HG03135 (cell line): ENCODE results near the gene ST13.
"Not testable (repeated sequence)": the region's sequence is repeated elsewhere in the genome, so short reads cannot be mapped to it uniquely, and the experiment has no call there.

Experiments
- ATAC-seq: cut with Tn5 transposase; IDR thresholded peaks from one replicate; pipeline ENCODE4 v1.9.1; 2021; ENCODE audit warnings: mild to moderate bottlenecking, moderate library complexity; ENCODE audit not compliant: unreplicated experiment

The ST13 gene

DNA sequence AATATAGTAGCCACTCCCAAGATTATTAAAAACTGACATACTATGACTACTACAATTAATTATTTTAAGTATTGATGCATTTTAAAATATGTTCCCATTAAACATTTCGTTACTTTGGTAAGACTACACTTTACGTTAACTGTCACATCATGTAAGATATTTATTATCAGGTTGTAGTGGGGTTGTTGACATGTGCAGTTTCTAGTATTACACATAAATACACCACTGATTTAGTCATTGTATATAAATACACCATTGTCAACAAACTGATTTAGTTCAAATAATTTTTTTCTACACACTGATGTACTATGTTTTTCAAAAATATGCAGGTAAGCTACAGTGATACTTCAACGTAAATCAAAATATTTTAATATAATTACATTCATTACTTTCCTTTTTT is 11.5 kb downstream of the ST13 start:
- ATAC-seq: no peak

DNA sequence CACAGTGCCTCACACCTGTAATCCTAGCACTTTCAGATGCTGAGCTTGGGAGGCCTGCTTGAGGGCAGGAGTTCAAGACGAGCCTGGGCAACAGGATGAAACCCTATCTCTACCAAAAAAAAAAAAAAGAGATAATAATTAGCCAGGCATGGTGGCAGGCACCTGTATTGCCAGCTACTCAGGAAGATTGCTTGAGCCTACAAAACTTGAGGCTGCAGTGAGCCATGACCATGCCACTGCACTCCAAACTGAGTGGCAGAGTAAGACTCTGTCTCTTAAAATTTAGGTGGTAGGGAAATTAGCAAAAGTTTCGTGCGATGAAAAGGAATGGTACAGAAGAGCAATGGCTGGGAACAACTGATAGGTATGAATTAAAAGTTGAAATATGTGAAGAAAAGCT is 18.0 kb downstream of the ST13 start:
- ATAC-seq: no peak

DNA sequence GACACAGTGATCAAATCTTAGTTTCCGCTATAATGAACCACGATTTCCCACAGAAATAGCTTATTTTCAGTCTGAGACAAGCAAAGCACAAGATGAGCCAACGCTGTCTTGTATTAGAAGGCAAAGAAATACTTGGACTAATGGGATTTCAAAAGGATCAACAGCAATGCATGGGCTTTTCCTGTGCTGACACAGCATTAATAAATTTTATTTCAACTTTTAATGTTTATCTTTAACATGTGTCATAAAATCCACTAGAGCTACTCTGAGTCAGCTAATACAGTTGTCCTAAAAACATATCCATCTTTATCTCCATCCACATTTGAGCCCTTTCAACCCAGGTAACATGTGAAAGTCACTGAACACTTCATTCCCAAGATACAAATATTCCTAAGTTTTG is 21.8 kb downstream of the ST13 start:
- no peak for ATAC-seq

DNA sequence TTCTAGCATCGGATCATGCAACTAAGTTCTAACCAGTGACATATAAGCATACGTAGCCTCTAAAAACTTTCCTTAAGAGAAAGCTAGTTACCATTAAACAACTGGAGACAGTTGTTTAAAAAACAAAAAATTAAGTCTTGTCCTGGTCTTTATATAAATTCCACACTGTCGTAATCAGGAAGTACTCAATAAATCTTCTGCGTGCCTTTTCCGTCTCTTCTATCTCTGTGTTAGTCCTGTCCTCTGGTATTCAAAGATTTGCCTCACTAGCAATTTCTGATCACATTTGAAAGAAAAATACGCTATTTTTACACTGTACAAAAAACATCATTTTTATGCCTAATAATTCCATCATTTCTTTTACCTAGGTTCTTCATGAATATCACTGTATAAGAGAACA is 27.3 kb downstream of the ST13 start:
- ATAC-seq: no peak

DNA sequence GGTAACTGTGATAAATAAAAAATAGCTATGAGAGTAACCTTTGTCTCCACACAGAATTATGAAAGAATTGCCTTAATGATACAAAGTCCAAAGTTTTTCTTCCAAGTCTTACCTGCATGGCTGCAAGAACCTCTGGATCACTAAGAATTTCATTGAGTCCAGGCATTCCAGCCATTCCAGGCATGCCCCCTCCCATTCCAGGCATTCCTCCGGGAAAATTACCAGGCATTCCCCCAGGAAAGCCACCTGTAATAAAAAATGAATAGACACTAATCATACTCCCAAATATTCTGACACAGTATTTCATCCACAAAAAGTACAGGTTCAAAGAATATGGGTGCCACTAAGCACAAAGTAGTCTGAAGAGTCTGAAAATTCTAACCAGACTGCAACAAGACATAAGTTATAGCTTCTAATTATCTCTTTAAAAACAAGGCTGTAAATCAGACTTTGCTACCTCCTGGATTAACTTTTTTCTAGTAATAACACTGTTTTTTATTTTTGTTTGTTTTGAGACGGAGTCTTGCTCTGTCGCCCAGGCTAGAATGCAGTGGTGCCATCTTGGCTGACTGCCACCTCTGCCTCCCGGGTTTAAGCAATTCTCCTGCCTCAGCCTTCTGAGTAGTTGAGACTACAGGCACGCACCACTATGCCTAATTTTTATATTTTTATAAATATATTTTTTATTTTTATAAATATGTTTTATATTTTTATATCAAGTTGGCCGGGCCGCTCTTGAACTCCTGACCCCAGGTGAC is 29.3 kb downstream of the ST13 start:
- no peak for ATAC-seq

DNA sequence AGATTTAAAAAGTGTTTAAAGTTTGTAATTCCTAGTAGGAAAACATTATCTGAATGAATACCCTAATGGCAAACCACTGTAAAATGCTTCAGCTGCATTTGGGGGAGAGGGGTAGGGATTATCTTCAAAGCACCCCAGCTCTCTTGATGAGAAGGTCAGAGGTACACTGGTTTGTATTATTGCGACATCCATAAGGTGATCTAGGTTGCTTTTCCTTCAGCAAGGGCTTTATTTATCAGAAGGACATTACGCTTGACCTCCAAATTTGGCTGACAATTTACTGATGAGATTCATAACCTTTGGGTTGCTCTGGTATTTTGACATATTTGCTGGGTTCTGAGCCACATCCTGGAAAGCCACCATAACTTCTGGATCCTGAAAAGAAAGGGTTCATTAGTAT is 30.1 kb downstream of the ST13 start:
- ATAC-seq: not testable (repeated sequence)

DNA sequence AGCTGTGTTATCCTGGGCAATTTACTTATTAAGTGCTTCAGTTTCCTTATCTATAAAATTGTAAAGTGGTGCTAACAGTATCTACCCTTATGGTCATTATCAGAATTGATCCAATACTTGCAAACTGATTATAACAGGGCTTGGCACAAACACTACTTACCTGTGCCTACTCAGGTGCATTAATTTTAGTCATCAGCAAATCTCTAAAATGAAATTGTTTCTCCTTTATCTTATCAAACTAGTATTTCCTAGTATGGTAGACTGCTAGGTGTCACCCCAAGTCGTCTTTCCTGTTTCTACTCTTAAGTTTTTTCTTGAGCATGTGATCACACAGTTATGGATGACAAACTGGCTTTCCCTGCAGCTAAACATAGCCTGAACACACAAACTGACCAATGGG is 33.0 kb downstream of the ST13 start:
- ATAC-seq: no peak

DNA sequence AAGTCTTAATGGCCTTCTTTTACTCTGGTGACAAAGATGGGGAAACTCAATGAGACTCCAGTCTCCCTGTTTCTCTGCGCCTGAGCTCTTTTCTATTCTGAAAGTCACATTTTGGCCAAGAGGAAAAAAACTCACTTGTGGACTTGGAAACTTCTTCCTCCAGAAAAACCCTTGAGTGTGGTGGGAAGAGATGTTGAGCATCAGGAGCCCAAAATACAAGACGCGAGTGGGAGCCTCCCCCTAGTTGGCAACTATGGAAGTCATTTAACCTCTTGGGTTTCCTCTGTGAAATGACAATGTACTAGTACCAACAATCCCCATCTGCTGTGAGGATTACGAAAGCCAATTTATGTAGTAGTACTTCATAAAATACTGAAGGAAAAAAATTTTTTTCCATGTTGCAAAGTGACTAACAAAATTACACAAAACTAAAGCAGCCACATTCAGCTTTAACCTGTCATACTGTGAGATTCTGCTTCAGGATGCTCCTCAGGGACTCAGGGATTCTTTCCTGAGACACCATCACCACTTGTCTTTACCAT is 36.8 kb downstream of the ST13 start:
- ATAC-seq: no peak

DNA sequence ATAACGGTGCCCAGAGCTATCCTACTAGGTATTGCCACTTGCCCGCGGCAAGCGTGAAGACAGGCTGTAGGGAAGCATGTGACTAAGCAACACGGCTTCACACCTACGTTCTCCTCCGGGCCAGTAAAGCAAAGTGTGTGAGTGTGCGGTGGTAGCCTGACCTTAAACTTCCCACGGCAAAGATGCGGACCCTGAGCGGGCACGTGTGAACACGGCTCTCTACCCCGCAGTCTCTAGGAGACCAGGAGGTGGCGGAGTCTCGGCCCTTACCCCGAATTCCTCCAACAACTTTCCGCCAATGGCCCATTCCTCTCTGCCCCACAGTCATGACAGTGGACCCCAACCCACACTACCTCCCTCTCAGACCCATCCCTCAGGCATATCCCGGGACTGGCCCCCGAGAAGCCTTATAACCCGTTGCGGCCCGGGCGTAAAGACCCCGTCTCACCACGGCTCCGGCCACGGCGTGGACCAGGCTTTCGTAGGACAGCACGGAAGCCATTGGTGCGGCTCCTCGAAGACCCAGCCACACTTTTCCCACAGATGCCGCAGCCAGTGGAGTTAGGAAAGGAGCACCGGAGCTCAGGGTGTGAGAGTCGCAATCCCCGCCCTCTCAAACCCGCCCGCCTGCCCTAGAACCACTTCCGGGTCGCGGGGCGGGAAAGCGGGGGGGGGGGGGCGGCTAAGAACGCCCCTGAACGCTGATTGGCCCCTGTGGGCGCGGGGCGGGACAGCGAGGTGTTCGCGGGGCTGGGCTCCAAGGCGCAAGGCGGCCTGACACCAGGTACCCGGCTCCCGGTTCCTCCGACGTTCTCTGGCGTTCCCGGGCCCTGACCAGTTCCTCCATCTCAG is 37.5 kb downstream of the ST13 start, which contains the start of gene SLC25A17:
Gene SLC25A17 (minus strand): TSS at position 600 of the 852 bp plus-strand sequence. CDS start 98 bp downstream, at position 502.
- ATAC-seq: peak; percentile 67

DNA sequence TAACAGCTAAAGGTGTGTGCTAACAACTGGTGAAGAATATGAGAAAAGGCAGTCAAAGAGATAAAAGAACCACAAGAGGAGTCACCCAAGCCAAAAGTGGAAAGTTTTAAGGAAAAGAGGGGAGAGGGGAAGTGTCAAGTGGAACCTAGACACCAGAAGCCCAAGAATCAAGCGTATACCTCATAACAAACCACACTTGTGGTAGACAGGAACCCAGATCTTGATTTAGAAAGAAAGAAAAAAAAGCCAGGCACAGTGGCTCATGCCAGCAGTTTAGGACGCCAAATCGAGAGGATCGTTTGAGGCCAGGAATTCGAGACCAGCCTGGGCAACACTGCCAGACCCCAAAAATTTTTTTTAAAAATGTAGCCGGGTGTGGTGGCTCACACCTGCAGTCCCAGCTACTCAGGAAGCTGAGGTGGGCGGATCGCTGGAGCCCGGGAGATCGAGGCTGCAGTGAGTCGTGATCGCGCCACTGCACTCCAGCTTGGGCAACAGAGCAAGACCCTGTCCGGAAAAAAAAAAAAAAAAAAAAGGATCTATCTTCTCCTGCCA is 38.2 kb downstream of the ST13 start:
- no peak for ATAC-seq

DNA sequence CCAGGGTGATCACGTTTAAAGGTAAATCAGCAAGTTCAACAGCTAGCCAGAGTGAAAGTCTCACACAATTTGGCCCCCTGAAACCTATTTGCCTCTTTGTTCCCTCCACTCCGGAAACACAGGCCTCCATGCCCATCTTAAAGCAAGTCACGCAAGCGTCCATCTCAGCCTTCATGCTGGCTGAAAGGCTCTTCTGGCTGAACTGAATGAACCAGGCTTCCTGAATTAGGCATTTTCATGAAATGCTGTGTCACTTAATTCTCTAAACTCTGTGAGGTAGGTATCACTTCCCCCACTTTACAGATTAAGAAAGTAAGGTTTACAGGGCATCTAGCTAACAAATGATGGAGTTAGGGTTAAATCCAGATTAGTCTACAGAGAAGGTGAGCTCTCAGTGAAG is 38.7 kb downstream of the ST13 start:
- no peak for ATAC-seq

DNA sequence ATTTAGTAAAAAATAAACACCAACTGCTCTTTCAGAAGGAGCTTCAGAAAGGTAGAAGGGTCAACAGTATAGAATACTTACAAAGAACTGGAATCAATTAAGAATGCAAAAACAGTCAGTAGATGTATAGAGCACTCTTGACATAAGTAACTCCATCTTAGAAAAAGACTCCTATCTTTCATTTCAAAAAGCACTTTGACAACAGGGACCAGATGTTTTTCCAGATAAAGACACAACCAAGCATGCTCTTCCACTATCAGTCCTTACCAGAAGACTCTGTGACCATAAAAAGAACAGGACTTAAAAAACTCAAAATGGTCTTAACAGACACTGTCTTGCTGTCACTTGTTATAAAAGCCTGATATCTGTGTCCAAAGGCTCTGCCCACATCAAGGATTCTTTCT is 42.5 kb downstream of the ST13 start:
- ATAC-seq: no peak

DNA sequence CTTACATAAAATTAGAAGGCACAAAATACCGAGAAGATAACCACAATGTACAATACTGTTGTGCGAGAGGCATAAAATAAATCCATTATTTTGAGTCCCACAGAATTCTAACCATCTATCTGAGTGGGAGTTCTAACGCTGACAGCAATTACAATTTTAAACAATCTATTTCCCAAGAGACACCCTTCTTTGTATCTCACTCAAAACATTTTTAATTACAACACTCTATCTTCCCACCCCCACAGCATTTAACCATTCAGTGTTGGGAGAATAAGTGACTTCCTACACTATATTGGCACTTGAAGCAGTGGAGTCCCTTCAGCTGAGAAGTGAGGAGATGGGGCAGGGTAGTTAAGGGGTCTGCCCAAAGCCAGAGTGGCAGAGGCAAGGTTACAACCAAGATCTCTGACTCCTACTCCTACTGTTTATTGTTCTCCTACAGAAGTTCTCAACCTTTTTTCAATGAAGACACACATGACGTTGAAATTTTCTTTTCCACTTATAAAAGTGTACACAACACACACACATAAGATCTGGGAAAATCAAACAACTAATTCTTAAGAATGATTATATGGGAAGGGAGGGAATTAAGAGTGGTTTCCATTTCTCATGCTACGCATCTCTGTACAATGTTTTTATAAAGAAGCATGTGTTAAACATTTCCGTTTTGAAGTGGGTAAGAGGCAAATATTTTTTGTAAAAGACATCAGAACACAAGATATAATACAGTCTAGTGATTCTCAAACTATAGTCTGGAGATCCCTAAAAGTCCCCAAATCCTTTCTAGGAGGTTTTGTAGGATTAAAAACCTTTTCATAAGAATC is 48.2 kb downstream of the ST13 start:
- ATAC-seq: no peak

DNA sequence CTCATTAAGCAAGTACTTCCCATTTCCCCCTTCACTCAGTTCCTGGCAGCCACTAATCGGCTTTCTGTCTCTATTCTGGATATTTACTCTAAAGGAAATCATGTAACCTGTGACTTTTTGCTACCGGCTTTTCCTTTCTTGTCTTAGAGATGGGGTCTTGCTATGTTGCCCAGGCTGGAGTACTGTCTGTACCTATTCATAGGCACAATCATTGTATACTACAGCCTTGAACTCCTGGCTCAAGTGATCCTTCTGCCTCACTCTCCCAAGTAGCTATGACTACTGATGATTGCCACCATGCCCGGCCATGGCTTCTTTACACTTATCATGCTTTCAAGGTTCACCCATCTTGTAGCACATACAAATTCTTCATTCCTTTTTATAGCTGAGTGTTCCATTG is 49.7 kb downstream of the ST13 start:
- no peak for ATAC-seq

DNA sequence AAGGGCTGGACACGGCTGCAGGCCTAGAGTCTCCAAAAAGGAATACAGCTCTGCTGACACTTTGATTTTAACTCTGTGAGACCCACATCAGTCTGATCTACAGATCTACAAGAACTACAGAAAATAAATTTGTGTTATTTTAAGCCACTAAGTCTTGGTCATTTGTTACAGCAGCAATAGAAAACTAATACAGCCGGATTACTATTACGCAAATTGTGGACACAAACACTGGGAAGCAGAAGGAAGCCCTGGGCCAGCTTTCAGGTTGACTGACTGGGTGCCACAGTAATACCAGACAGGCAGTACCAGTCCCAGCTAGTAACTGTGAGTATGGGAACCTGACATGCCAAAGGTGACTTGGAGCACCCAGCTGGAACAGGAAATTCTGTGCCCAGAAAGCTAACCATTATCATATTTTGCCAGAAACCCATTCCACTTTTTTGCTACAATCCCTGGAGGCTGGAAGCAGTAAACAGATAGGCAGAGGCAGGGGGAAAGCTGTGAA is 50.7 kb downstream of the ST13 start:
- ATAC-seq: no peak

DNA sequence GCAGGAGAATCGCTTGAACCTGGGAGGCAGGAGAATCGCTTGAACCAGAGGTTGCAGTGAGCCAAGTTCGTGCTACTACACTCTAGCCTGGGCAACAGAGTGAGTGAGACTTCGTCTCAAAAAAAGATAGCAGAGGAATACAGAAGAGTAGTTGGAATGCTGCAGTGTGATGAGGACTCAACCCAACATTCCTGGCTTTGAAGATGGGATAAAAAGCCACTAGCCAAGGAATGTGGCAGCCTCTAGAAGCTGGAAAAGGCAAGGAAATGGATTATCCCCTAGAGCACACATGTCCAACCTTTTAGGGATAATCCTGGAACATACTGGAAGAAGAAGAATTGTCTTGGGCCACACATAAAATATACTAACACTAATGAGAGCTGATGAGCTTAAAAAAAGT is 51.2 kb downstream of the ST13 start:
- ATAC-seq: no peak

DNA sequence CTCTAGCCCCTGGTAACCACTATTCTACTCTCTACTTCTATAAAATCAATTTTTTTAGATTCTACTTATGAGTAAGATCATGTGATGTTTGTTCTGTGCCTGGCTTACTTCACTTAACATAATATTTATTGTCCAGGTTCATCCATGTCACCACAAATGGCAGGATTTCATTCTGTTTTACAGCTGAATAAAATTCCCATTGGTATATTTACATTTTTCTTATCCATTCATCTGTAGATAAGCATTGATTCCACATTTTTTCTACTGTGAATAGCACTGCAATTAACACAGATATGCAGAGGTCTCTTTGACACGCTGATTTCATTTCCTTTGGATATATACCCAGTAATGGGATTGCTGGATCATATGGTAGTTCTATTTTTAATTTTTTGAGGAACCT is 53.1 kb downstream of the ST13 start:
- no peak for ATAC-seq

DNA sequence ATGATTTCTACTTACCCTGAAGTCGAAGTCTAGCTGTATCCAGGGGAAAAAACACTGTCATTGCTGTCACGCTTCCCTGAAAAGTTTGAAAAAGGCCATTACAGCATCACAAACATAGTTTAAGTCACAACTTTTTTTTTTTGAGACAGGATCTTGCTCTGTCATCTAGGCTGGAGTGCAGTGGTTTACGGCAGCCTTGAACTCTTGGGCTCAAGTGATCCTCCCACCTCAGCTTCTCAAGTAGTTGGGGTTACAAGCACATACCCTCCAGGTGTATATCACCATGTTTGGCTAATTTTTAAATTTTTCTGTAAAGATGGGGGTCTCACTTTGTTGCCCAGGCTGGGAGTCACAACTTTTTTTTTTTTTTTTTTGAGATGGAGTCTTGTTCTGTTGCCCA is 57.4 kb downstream of the ST13 start:
- no peak for ATAC-seq

DNA sequence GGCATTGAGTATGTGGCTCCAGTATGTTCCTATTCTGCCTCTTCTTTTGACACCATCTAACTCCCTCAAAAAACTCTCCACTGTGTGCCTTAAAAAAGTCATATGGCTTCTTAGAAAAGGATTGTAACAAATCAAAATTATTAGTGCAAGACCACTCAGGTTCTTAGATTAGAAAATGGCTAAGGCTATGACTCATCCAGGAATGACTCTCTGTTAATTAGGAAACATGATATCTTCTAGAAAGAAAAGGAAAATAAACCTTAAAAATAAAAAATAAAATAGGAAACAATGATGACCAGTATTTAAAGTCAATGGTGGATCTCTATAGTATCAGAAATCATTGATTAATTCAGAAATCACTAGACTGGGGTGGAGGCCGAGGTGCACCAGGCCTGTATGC is 59.0 kb downstream of the ST13 start:
- ATAC-seq: no peak

DNA sequence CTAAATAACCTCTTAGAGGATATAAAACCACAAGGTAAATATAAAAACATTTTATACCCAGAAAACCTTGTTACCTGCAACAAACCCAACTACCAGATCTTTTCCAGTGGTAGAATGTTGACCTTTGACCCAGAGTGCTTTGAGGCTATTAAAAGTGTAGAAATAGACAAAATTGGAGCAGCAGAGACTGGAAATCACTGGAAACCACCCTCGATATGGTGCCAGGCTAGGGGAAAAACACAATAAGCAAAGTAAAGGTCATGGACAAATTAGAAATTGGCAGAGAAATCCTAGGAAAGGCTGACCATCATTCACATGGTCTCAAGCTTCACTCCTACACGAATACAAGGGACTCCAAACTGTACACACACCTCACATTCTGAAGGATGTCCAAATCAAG is 64.0 kb downstream of the ST13 start:
- no peak for ATAC-seq

DNA sequence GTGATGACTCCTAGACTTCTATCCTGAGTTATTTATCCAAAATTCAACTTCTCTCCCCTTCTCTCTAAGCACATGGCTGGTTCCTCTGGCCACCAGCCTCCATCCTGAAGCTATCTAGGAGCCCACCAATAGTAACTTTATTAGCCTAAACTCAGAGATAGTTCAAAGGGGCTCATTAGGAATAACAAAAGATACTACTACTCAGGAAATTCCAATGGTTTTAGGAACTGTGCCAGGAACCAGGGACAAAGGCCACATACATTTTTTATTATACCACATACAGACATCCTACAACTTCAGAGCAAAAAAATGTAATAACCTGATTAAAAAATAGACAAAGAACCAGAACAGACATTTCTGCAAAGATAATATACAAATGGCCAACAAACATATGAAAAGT is 65.2 kb downstream of the ST13 start:
- no peak for ATAC-seq
